ENCODE data around the gene PRLR.

Gene PRLR

DNA sequence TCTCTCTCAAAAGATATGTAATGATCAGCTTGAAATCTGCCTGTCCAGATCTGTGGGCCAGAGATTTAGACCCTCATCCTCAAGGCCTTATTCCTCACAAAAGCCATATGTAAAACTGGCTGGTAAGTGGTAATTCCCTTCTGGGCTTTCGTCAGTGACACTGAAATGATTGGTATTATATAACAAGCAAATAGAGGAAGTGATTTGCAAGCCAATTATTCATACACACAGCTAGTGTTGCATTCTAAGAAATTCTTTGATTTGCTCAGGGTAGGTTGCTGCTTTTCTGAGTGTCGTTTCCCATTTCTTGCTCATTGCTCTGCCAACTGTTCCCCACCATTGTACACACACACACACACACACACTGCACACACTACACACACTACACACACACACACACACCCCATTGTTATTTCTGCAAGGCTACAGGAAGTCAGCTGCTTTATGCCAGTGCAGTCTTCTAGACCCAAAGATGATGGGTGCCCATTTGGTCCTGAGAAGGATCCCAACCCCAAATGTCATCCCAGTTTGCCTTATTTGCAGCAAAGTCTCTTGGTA is 76.8 kb downstream of the PRLR start:
- TF ChIP-seq, protein P1, sequence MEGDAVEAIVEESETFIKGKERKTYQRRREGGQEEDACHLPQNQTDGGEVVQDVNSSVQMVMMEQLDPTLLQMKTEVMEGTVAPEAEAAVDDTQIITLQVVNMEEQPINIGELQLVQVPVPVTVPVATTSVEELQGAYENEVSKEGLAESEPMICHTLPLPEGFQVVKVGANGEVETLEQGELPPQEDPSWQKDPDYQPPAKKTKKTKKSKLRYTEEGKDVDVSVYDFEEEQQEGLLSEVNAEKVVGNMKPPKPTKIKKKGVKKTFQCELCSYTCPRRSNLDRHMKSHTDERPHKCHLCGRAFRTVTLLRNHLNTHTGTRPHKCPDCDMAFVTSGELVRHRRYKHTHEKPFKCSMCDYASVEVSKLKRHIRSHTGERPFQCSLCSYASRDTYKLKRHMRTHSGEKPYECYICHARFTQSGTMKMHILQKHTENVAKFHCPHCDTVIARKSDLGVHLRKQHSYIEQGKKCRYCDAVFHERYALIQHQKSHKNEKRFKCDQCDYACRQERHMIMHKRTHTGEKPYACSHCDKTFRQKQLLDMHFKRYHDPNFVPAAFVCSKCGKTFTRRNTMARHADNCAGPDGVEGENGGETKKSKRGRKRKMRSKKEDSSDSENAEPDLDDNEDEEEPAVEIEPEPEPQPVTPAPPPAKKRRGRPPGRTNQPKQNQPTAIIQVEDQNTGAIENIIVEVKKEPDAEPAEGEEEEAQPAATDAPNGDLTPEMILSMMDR (IDR thresholded peaks at IDR 0.05) = no peak

DNA sequence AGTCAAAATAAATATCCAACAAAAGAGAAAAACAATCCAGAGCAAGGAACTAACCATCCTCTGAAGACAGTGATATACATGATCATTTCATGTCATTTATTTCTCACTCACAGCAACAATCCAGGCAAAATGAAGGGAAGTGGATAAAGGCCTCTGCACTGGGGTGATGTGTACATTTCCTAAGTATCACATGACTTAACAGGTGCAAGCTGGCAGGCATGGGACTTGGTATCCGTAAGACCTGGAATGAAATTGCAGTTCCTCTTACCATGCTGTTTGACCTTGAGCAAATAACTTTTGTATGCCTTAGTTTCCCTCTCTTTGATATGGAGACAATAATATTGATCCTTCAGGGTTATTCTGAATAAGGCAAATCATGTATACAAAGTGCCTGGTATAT is 77.6 kb downstream of the PRLR start:
- TF ChIP-seq, protein P1 (IDR thresholded peaks at IDR 0.05) = no peak

DNA sequence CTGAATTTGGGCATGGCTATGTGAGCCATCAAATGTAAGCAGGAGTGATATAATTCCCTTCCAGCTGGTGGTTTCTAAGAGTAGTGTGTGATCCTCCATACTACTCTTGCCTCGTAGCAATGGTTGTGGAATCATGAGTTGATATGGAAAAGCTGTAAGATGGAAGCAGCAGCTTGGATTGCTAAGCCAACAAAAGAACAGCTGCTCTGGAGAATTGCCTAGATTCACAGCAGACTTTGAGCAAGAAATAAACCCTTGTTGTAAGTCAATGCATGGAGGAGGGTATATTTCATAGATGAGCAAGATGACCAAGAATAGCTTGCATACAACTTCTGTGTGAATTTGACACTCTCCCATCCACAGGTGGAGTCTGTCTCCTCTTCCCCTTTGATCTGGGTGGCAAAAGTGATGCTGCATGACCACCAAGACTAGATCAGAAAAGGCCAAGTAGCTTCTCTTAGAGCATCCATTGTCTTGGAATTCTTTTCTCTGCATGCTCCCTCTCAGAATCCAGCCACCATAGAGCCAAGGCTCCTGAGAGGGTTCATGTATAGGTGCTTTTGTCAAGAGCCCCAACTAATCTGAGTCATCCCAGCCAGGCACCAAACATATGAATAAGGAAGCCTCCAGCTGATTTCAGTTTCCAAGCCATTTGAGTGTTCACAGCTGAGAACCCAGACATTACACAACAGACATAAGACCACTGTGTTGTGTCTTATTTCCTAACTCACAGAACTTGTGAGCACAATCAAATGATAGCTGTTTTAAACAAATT is 79.0 kb downstream of the PRLR start:
- TF ChIP-seq, protein P1 (IDR thresholded peaks at IDR 0.05) = no peak

DNA sequence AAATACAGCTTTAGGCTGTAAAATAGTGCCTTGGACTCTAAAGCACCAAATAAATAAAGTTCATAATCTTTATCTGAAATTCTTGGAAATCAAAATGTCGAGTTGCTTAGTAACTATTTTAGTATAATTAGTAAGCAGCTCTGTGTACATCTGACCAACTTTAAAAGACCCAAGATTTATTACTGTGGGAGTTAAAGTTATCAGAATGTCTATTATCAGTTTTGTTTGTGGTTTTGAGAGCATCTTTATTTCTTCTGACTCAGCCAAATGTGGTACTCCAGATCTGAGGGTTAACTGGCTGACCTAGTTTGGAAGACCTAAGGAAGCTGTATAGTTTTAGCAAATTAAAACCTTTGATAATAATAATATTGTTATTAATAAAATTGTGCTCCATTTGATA is 81.2 kb downstream of the PRLR start:
- TF ChIP-seq, protein P1 (IDR thresholded peaks at IDR 0.05) = no peak

DNA sequence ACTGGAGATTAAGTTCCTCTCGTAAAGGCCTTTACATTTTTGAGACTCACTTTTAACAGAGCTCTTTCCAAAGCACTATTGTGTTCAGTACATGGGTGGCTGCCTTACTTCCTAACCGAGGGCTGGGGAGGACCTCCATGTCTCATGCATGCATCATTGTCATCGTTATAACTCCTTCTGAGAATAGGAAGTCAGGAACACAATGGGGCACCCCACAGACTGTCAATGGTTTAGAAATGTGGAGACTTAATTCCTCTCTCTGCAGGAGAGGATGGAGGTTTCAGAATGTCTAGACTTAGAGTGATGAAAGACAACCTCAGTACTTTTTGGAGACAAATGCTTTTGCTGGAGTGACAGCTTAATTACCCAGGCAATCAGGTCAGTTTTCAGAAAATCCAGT is 83.9 kb downstream of the PRLR start:
- TF ChIP-seq, protein P1 (IDR thresholded peaks at IDR 0.05) = no peak

DNA sequence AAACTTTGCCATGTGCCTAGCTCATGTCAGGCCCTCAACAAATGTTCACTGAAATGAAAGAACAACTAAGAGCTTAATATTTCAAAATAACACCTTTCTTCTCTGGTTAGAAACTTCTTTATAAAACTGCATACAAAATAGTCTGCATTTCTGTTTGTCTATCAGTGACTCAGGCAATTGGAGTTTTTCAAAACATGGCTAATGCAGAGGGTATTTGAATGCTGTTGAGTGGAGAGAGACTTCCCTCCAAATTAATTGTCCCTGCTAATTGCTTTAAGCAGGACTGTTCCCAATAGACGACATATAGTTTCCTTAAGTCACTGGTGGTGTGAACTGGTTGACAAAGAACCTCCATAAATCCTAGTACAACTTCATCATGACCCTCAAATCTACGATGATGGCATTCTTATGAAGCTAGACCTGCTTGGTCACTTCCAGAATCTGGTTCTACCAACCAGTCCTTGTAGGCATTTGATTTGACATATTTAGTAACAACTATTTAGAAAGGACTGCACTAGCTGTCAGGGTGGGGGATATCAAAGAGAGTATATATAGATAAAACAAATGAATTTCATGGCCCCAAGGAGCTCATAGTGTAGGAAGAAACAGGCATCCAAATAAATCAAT is 84.5 kb downstream of the PRLR start:
- TF ChIP-seq, protein P1 (IDR thresholded peaks at IDR 0.05) = no peak

DNA sequence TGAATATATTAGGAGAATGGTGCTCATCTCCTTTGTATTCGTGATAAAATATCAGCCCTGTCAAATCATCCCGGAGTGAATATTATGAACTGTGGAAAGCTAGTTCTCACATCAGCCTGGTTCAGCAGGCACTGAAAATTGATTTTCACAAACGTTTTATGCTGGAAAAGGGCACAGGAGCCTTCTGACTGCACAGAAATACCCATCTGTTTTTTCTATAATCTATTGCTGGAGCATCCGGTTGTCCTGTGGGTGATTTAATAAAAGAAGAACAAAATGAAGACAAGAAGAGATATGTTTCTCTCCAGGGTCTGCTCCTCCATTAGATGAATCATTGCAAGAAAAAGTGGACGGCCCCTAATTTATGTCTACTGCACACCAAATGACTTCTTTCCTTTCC is 85.3 kb downstream of the PRLR start:
- TF ChIP-seq, protein P1 (IDR thresholded peaks at IDR 0.05) = no peak

Data from LNCAP (cell line).